OCI-LY7 (cell line): ENCODE measurements around the gene ZNF688. TPM values are rescaled to one million over a fixed set of nuclear protein-coding genes. Genes with fewer than 3 reads are reported as not detected.

ENCODE experiments used
- BruUV-seq: library from RNA; stranded (reverse); fragments of 400-500 nt; replicated peaks from 2 replicates; lab custom pipeline; 2021; lab: Mats Ljungman, UMichigan
- CTCF ChIA-PET: fragments of 300-600 bp; sonication (Branson Sonifier 250); formaldehyde crosslinking; loops from one replicate; lab custom pipeline; 2022; ENCODE audit warnings: antibody characterized with exemption; ENCODE audit not compliant: unreplicated experiment; lab: Charles Lee
- POLR2A ChIA-PET: fragments of 300-600 bp; sonication (Branson Sonifier 250); formaldehyde crosslinking; loops from one replicate; lab custom pipeline; 2022; ENCODE audit warnings: antibody characterized with exemption; lab: Charles Lee
- DNase-seq: peaks from one replicate; pipeline ENCODE4 v3.0.0-alpha.2; 2015; ENCODE audit warnings: low spot score
- H2AFZ ChIP-seq: fragments of 200-600 bp; sonication (generic), shearing (Covaris generic); 2 replicates; pipeline ENCODE4 v1.6.1; 2014; ENCODE audit warnings: mild to moderate bottlenecking, antibody characterized with exemption, low read length, moderate library complexity
- H3K27ac ChIP-seq: fragments of 200-600 bp; sonication (generic); 2 replicates; pipeline ENCODE4 v1.5.1; 2014; ENCODE audit warnings: mixed run types, low read depth, mild to moderate bottlenecking, moderate library complexity, low read length, inconsistent platforms; ENCODE audit not compliant: poor library complexity, severe bottlenecking
- H3K36me3 ChIP-seq: fragments of 200-600 bp; sonication (generic); 2 replicates; pipeline ENCODE4 v1.6.1; 2014; ENCODE audit warnings: mild to moderate bottlenecking, antibody characterized with exemption, low read length, moderate library complexity, mixed read lengths; ENCODE audit not compliant: insufficient read depth
- H3K4me1 ChIP-seq: fragments of 200-600 bp; sonication (generic); 2 replicates; pipeline ENCODE4 v1.5.1; 2014; ENCODE audit warnings: mild to moderate bottlenecking, low read length; ENCODE audit not compliant: insufficient read depth, poor library complexity, severe bottlenecking
- H3K4me2 ChIP-seq: fragments of 200-600 bp; sonication (generic); 2 replicates; pipeline ENCODE4 v1.6.1; 2014; ENCODE audit warnings: mild to moderate bottlenecking, low read length
- H3K4me3 ChIP-seq: fragments of 200-600 bp; sonication (generic); 2 replicates; pipeline ENCODE4 v1.5.1; 2014; ENCODE audit warnings: mild to moderate bottlenecking, low read depth, low read length; ENCODE audit not compliant: poor library complexity, severe bottlenecking
- H3K79me2 ChIP-seq: fragments of 200-600 bp; sonication (generic); 2 replicates; pipeline ENCODE4 v1.6.1; 2016; ENCODE audit warnings: low read depth, mild to moderate bottlenecking, low read length, moderate library complexity, mixed read lengths; ENCODE audit not compliant: insufficient read depth
- H3K9me2 ChIP-seq: fragments of 200-600 bp; sonication (generic); 2 replicates; pipeline ENCODE4 v1.6.1; 2016; ENCODE audit warnings: mild to moderate bottlenecking, low read length, mixed read lengths; ENCODE audit not compliant: insufficient read depth
- H3K9me3 ChIP-seq: fragments of 200-600 bp; sonication (generic); 2 replicates; pipeline ENCODE4 v1.6.1; 2014; ENCODE audit warnings: mild to moderate bottlenecking, mixed run types, low read length, mixed read lengths
- H4K20me1 ChIP-seq: fragments of 200-600 bp; sonication (generic); 2 replicates; pipeline ENCODE4 v1.6.1; 2014; ENCODE audit warnings: mild to moderate bottlenecking, antibody characterized with exemption, low read length, moderate library complexity, mixed read lengths; ENCODE audit not compliant: insufficient read depth
- EZH2phosphoT487 ChIP-seq: fragments of 200-600 bp; sonication (generic); IDR thresholded peaks from 2 replicates; pipeline ENCODE4 v1.6.1; 2018; ENCODE audit warnings: low read depth, borderline replicate concordance, mild to moderate bottlenecking, mixed run types, antibody characterized with exemption, low read length, moderate library complexity, mixed read lengths
- intact Hi-C: fragments of 100-400 bp; cut with micrococcal nuclease; formaldehyde crosslinking; loops from one replicate; pipeline ENCODE4 v1.10.0; 2022; ENCODE audit not compliant: unreplicated experiment
- total RNA-seq, 2 experiments: library from RNA; depleted of rRNA in 1 of 2; stranded (reverse); fragments of >200 nt in 1 of 2; shearing (Covaris generic) in 1 of 2; gene quantifications; 2 replicates each; pipeline ENCODE4 v1.2.3, GENCODE V29; 2014 to 2022
- TF ChIP-seq, protein P1 (sequence below): fragments of 200-600 bp; sonication (generic); conservative IDR thresholded peaks from 2 replicates; pipeline ENCODE4 v1.5.1; 2014; ENCODE audit warnings: mild to moderate bottlenecking, antibody characterized with exemption, low read length, moderate library complexity, mixed read lengths

ZNF688 gene
- total RNA-seq, 2 experiments from 2014 or later: 15.3 to 17.5 TPM

- intact Hi-C loops: no loop called here
- Histone ChIP-seq H3K79me2 (peaks cover 6% of the 10 kb centered on the region; the same call in 1 of the 2 replicates), H3K4me3 (no peak overlapping the region), H3K9me3 (no peaks in the 10 kb centered on the region), H3K4me1 (peaks cover 10% of the 10 kb centered on the region), H3K36me3 (no peaks in the 10 kb centered on the region), H3K9me2 (no peaks in the 10 kb centered on the region), H3K4me2 (no peak overlapping the region), H4K20me1 (no peaks in the 10 kb centered on the region), H2AFZ (peak overlapping the region; percentile 49; the same call in 1 of the 2 replicates), H3K27ac (no peak overlapping the region)
- no peak for DNase-seq
- TF ChIP-seq, protein P1, sequence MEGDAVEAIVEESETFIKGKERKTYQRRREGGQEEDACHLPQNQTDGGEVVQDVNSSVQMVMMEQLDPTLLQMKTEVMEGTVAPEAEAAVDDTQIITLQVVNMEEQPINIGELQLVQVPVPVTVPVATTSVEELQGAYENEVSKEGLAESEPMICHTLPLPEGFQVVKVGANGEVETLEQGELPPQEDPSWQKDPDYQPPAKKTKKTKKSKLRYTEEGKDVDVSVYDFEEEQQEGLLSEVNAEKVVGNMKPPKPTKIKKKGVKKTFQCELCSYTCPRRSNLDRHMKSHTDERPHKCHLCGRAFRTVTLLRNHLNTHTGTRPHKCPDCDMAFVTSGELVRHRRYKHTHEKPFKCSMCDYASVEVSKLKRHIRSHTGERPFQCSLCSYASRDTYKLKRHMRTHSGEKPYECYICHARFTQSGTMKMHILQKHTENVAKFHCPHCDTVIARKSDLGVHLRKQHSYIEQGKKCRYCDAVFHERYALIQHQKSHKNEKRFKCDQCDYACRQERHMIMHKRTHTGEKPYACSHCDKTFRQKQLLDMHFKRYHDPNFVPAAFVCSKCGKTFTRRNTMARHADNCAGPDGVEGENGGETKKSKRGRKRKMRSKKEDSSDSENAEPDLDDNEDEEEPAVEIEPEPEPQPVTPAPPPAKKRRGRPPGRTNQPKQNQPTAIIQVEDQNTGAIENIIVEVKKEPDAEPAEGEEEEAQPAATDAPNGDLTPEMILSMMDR: no peak
- no peak for TF ChIP-seq EZH2phosphoT487
- CTCF ChIA-PET: no interaction called here
- POLR2A ChIA-PET: interaction anchor here (0.8 kb wide), 1 partner anchor 28 kb away, joined by 3 read pairs; no protein-coding TSS in a partner anchor
- BruUV-seq: no TSS peak
These were observed 9.5 kb downstream of the ZNF688 start for GRCh38 chr16:30562021-30562420.

GRCh38 chr16:30561089-30561816, 10.3 kb downstream of the ZNF688 start:
- Histone ChIP-seq H3K27ac (no peak overlapping the region), H2AFZ (peak overlapping the region; percentile 49; the same call in 1 of the 2 replicates)
- BruUV-seq: no TSS peak

More at GRCh38 chr16:30561089-30561816, 10.3 kb downstream of the ZNF688 start:
- intact Hi-C loops: no loop called here
- H3K9me2 ChIP-seq: no peaks in the 10 kb centered on the region
- H3K4me1 ChIP-seq: peaks cover 11% of the 10 kb centered on the region
- H3K9me3 ChIP-seq: no peaks in the 10 kb centered on the region
- CTCF ChIA-PET: no interaction called here
- no peaks in the 10 kb centered on the region for H4K20me1 ChIP-seq
- H3K4me3 ChIP-seq: no peak overlapping the region
- H3K4me2 ChIP-seq: no peak overlapping the region; the same call in 1 of the 2 replicates
- DNase-seq: no peak
- H3K36me3 ChIP-seq: no peaks in the 10 kb centered on the region; the same call in 1 of the 2 replicates
- H3K79me2 ChIP-seq: peaks cover 13% of the 10 kb centered on the region; the same call in 1 of the 2 replicates
- POLR2A ChIA-PET: interaction anchor here (0.8 kb wide), 1 partner anchor 27 kb away, joined by 3 read pairs; no protein-coding TSS in a partner anchor
- TF ChIP-seq EZH2phosphoT487: no peak
- TF ChIP-seq, protein P1: no peak
